Epithelial cell of proximal tubule (primary cell): ENCODE data around the gene HOXA7. TPM values are rescaled to one million over a fixed set of nuclear protein-coding genes. Genes with fewer than 3 reads are reported as not detected.

Experiments used
- DNase-seq: peaks from one replicate; pipeline ENCODE4 v3.0.0-alpha.2; 2011; ENCODE audit warnings: low read depth
- H3K4me3 ChIP-seq: 2 replicates; pipeline ENCODE4 v1.5.1; 2011; ENCODE audit warnings: low read depth, mild to moderate bottlenecking, low read length
- total RNA-seq: library from RNA; depleted of rRNA; stranded (reverse); fragments of >200 nt; gene quantifications from 2 replicates; pipeline ENCODE4 v1.2.3, GENCODE V29; 2015
- TF ChIP-seq, protein P1 (sequence below): conservative IDR thresholded peaks from 2 replicates; pipeline ENCODE4 v1.5.1; 2012; ENCODE audit warnings: low read depth, mild to moderate bottlenecking, low read length

HOXA7 gene
- total RNA-seq, 1 donor from 2014 or later = 21.4 TPM

DNA sequence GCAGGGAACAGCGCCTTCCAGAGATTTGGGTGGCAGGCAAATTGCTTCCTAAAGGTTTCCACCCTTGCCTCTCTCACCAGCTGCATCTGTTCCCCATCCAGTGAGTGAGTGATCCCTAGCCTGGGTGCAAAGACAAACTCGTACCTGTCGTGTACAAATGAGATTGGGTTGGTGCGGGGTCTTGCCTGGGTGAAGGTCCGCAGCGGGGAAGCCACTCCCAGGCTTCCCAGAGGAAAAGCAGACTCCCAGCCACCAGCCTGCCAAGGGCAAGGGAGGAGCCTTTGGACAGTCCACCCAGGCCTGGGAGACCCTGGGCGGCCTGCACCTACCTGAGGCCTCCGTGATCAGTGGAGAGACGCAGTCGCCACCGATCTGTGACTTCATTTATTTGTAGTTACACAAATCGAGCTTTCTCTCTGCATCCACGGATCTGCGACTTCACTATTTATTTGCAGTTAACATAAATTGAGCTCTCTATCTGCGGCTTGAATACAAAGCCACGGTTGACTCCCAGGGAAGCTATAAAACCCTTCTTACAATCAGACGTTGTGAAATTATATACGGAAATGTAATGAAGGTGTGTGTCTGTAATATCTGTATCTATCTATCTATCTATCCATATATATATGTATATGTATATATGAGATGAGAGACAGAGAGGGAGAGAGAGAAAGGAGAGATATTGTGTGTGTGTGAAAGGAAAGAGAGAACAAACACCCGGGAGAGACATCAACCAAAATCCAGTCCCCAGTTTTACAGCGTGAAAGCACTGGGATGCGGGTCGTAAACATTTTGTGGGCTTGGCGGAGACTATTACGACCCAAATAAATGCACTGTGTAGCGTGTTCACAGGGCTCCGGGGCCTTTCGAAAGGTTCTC is 3.0 kb upstream of the HOXA7 start:
- H3K4me3 ChIP-seq = peak overlapping the region; percentile 74
- no peak for DNase-seq
- TF ChIP-seq, protein P1, sequence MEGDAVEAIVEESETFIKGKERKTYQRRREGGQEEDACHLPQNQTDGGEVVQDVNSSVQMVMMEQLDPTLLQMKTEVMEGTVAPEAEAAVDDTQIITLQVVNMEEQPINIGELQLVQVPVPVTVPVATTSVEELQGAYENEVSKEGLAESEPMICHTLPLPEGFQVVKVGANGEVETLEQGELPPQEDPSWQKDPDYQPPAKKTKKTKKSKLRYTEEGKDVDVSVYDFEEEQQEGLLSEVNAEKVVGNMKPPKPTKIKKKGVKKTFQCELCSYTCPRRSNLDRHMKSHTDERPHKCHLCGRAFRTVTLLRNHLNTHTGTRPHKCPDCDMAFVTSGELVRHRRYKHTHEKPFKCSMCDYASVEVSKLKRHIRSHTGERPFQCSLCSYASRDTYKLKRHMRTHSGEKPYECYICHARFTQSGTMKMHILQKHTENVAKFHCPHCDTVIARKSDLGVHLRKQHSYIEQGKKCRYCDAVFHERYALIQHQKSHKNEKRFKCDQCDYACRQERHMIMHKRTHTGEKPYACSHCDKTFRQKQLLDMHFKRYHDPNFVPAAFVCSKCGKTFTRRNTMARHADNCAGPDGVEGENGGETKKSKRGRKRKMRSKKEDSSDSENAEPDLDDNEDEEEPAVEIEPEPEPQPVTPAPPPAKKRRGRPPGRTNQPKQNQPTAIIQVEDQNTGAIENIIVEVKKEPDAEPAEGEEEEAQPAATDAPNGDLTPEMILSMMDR = no peak

DNA sequence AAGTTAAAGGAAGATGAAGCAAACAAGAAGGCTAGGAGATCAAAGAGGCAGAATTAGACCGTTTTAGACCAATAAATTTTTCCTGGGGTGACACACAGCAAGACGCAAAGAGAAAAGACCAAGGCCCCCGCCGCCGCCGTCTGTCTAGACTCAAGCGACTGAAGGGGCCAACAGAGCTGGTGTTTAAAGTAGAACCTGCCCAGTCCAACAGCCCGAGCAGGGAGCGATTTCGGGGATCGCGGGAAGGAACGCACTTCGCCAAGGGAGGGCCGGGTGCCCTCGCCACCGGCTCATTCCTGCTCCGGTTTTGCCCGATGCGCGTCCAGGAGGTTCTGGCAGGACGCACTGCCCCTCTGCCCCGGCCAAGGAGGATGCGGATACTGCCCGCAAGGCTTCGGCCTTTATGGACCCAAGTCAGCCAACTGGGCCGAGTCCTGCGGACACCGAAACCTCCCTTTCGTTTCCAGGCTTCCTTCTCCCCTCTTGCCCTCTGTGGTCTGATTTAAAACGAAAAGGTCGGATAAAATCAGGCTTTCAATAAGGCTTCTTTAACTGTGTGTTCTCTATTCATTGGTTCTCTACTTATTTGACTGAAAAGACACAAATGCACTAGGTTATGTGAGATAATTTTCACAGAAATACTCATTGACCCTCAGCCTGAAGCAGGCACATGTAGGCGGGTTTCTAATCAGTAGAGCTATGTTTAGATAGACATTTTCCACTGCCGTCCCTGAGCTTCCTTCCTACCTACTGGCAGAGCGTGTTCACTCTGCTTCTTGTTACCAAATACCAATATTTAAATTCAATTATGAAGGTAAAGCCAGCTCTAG is 2.2 kb upstream of the HOXA7 start:
- TF ChIP-seq, protein P1 = no peak
- H3K4me3 ChIP-seq = peak overlapping the region; percentile 74
- no peak for DNase-seq

DNA sequence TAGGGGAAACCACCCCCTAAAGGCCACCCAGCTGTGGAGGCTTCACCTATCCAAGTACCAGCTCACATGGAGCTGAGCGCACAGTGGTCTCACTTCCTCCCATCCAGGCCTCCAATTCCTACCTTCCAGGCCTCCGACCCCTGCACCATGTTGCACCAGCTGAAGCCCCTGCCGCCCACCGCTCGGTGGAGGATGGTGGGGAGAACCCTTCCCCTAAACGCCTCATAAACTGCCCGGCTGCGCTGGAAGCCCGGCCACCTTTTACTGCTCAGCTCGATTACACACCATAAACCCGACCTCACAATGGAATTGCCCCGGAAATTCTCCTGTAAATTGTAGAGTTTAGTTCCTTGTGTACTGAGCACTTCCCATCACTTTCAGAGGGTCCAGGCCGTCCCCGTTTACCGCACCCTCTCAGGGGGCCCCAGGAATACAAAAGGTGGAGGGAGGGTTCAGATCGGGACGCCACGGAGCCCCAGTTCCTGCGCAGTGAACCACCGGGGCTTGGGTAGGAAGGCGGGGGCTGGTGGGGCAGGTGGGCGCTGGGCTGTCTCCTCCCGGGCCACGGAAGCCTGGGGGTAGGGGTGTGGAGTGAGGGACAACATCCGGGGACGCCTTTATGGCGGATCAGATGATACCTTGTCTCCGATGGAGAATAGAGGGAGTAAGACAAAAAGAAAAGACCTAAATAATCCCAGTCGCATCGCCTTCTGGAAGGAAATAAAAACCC is 1.4 kb upstream of the HOXA7 start:
- TF ChIP-seq, protein P1 = no peak
- H3K4me3 ChIP-seq = peak overlapping the region; percentile 74
- DNase-seq = no peak

GRCh38 chr7:27156916-27157701 is 634 bp upstream of the HOXA7 start:
- no peak for DNase-seq
- H3K4me3 ChIP-seq = peak overlapping the region; percentile 74

DNA sequence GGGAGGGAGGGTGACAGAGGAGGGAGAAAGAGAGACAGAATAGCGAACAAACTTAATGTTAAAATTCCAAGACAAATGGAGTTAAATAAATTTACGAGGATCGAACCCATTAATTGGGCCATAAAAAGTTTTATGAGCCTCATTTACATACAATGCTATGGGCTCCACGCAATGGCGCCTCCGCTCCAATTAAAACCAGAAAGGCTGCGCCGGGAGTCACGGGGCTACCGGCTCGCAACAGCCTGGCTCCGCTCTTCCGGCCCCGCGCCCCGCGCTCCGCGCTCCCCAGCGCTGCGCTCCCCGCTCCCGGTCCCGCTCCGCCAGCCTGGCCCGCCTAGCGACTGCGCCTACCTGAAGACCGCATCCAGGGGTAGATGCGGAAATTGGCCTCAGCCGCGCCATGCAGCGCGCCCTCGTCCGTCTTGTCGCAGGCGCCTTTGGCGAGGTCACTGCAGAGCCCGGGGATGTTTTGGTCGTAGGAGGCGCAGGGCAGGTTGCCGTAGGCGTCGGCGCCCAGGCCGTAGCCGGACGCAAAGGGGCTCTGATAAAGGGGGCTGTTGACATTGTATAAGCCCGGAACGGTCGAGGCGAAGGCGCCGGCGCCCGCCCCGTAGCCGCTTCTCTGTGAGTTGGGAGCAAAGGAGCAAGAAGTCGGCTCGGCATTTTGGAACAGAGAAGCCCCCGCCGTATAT is 513 bp downstream of the HOXA7 start:
- H3K4me3 ChIP-seq = peak overlapping the region; percentile 74
- no peak for DNase-seq
- TF ChIP-seq, protein P1 = no peak

More at GRCh38 chr7:27156916-27157701, 634 bp upstream of the HOXA7 start:
- TF ChIP-seq, protein P1 = no peak
